GM19351 (cell line): ENCODE measurements around the gene WDR90.

Source experiments
- ATAC-seq: cut with Tn5 transposase; IDR thresholded peaks from one replicate; pipeline ENCODE4 v1.9.1; 2021; ENCODE audit warnings: mild to moderate bottlenecking, moderate library complexity; ENCODE audit not compliant: unreplicated experiment

WDR90 gene

DNA sequence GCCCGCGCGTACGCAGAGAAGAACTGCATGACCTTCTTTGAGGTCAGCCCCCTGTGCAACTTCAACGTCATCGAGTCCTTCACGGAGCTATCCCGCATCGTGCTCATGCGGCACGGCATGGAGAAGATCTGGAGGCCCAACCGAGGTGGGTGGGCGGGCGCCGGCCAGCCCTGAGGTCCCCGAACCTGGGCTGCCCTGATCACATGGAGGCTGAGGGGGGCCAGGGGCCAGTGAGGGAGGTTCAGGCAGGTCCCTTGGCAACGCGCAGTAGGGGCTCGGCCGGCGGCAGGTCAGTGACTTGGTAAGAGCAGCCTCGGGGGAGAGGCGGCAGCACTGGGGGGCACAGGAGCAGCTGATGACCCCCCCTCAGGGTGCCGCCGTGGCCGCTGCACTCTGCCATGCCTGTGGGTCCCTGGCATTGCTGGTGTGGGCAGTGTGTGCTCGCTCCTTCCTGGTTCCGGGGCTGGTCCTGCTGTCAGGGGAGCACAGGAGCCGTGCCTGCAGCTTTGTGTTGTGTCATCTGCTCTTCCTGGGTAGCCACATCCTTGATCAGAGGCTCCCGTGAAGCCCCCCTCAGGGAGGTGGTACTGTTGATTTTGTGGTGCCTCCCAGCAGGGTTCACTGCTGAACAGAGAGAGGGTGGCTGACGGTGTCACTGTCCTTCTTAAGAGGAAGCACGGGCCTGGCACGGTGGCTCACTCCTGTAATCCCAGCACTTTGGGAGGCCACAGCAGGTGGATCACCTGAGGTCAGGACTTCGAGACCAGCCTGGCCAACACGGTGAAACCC lies 23.0 kb upstream of the WDR90 start:
- ATAC-seq = no peak

- no peak for ATAC-seq
Observed at GRCh38 chr16:626787-627453, 22.2 kb upstream of the WDR90 start.

DNA sequence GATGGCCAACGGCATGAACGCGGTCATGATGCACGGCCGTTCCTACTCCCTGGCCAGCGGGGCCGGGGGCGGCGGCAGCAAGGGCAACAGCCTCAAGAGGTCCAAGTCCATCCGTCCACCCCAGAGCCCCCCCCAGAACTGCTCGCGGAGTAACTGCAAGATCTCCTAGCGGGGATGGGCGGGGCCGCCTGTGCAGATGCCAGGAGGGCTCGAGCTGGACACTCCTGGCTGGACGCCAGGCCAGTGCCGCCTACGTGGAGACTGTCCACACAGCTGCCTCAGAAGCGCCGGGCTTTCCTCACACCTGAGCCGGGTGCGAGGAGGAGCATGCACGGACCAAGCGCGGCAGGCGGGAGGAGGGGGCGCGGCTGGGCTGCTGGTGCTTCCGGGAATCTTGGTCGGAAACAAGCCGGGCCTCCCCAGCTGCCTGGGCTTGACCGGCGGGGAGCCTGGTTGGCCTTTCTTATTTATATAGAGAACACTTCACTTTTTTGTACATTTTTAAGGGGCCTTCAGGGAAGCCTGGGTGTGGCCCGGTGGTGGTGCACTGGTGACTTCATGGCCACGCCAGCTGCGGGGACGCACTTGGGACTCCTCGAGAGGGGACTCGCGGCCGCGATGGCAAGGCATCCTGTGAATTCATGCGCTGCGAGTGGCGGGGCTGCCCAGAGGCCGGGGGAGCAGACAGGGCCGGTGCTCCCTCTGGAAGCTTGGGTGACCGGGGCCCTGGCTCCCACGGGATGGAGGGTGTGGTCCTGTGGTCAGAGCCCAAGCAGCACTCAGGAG lies 21.5 kb upstream of the WDR90 start:
- ATAC-seq = no peak

DNA sequence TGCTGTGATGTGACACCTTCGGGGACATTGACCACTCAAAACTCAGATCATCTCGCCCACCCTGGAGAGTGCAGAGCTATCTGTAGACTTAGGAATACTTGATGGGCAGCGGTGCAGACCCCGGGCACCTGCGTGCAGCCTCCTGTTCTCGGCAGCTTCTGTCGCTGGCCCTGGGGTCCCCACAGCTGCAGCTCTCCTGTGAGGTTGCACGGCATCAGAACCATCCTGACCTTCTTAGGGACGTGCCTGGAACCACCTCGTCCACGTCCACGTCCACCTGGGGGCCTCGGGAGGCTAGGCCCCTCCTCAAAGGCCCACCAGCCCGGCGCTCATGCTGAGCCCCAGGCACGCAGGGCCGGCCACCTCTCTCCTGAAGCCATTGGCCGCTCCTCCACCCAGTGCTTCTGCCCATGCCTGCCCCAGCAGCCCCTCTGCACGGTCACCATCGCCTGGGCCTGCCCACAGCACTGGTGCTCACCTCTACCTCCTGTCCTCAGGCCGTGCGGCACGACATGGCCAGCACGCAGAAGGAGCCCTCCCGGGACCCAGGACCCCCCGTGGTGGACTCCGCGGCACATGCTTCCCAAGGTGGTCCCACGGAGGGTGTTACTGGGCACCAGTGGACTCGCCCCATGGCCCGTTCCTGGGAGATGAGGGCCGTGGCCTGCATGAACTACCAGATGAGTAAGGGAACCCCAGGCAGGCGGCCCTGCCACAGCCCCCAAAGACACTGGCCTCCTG lies 20.7 kb upstream of the WDR90 start:
- ATAC-seq = no peak

DNA sequence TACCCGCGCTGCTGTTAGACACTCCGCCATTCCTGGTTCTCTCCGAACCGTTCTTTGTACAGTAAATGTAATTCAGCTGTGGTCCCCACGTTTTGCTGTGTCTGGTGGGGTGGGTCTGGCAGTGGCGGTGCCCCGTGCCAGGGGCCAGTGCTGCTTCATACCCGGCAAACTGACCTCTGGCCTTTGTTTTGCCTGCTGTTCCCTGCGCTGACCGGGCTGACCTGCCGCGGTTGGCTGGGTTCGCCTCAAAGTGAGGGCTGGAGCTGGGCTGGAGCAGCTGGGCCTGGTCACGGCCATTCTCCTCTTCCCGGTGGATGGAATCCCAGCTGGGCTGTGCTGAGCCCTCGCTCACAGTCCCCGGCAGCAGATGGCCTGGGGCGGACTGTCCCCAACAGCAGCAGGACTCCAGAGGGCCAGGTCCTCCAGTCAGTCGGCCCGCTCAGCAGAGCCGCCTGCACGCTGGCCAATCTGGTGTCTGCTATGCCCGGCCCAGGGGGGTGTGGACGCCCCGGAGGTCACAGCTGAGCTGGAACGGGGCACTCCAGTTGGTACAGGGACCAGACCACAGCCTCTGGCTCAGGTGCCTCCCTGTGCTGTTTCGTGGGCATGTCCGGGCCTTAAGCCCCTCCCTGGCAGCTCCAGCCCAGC lies 19.9 kb upstream of the WDR90 start:
- no peak for ATAC-seq

GRCh38 chr16:629833-630248 lies 19.3 kb upstream of the WDR90 start:
- ATAC-seq = no peak

DNA sequence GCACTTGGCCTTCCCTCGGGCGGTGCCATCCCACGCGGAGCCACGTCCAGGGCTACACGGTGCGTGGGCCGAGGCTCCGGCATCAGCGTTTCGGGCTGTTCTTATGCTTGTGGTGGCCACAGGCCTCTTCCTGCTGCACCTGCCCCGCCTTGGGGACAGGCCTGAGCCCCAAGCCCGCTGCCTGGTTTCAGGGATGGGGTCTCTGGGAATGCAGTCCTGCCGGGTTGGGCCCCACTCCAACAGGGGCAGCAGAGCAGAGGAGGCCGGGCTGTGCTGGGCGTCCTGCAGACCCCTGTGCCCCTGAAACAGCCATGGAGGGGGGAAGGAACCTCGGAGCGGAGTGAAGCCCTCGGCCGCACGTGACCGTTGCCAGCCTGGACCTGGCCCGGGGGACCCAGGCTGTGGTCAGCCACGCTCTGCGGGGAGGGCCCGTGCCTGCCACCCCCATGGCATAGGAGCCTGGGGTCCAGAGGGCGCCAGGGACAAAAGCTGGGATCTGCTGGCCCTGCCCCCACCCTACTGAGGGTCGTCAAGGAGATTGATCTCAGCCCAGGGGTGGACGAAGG lies 18.8 kb upstream of the WDR90 start:
- ATAC-seq = no peak

DNA sequence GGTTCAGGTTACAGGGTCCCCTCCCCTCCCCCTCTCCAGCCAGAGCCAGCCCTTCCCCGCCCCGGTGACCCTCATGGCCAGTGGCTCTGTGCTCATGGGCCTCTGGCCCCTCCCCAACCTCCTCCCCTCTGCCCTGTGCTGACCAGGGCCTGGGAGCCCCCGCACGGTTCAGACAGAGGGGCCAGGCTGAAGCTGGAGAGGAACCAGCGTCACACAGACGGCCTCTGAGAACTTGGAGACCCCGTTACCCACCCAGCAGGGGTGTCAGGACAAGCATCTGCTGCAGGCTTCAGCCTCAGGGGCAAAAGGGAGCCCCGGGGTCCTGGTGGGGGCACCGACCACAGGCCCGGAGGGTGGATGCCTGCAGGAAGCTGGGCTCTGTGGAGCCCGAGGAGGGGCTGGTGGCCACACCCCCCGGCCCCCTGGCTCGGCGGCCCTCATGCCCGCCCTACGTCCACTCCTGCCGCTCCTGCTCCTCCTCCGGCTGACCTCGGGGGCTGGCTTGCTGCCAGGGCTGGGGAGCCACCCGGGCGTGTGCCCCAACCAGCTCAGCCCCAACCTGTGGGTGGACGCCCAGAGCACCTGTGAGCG lies 18.3 kb upstream of the WDR90 start, which contains the start of gene WFIKKN1:
Gene WFIKKN1 (plus strand): TSS at position 171 of the 591 bp plus-strand sequence. CDS start 269 bp downstream, at position 440.
- no peak for ATAC-seq

GRCh38 chr16:631808-632358 lies 17.3 kb upstream of the WDR90 start:
- no peak for ATAC-seq

GRCh38 chr16:632486-633335 lies 16.5 kb upstream of the WDR90 start:
- ATAC-seq = no peak

DNA sequence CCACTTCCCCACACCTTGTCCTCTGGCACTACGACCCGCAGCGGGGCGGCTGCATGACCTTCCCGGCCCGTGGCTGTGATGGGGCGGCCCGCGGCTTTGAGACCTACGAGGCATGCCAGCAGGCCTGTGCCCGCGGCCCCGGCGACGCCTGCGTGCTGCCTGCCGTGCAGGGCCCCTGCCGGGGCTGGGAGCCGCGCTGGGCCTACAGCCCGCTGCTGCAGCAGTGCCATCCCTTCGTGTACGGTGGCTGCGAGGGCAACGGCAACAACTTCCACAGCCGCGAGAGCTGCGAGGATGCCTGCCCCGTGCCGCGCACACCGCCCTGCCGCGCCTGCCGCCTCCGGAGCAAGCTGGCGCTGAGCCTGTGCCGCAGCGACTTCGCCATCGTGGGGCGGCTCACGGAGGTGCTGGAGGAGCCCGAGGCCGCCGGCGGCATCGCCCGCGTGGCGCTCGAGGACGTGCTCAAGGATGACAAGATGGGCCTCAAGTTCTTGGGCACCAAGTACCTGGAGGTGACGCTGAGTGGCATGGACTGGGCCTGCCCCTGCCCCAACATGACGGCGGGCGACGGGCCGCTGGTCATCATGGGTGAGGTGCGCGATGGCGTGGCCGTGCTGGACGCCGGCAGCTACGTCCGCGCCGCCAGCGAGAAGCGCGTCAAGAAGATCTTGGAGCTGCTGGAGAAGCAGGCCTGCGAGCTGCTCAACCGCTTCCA lies 15.7 kb upstream of the WDR90 start:
- no peak for ATAC-seq

DNA sequence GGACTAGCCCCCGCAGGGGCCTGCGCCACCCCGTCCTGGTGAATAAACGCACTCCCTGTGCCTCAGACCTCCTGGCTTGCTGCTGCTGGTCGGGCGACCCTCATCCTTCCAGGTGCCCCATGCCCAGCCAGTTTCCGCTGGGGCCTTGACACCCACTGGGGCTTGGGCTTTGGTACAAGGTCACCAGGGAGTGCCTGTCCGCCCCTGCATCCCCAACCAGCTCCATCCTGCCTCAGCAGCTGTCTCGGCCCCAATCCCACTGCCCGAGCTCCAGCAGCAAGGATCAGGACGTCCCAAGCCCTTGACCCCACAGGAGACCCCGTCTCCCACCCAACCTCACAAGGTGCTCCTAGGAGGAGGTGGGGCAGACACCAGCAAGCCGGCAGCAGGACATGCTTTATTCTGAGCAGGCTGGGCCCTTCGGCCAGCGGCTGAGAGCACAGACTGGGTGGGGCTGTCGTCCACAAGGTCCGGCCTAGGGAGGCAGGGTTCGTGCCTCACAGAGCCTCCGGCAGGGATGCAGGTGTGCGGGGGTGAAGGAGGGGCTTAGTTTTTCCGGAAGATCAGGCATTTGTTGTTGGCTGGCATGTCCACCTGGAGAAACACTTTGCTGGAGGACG lies 15.0 kb upstream of the WDR90 start:
- no peak for ATAC-seq

DNA sequence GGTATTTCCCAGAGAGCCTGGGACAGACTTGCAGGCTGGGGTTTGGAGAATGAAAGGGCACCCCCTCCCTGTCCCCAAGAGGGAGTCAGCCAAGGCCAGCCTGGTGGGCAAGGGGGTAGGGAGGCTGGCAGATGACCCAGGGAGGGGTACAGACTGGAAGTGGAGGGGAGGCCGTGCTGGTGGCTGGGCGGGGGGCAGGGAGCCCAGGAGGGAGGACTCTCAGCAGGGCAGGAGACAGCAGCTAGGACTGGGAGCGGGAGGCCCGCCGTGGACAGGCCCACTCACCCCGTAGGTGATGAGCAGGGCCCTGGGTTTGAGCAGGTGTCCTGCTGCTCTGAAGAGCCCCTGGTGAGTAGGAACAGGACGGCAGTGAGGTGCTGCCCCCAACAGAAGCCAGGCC lies 14.2 kb upstream of the WDR90 start:
- ATAC-seq = no peak

DNA sequence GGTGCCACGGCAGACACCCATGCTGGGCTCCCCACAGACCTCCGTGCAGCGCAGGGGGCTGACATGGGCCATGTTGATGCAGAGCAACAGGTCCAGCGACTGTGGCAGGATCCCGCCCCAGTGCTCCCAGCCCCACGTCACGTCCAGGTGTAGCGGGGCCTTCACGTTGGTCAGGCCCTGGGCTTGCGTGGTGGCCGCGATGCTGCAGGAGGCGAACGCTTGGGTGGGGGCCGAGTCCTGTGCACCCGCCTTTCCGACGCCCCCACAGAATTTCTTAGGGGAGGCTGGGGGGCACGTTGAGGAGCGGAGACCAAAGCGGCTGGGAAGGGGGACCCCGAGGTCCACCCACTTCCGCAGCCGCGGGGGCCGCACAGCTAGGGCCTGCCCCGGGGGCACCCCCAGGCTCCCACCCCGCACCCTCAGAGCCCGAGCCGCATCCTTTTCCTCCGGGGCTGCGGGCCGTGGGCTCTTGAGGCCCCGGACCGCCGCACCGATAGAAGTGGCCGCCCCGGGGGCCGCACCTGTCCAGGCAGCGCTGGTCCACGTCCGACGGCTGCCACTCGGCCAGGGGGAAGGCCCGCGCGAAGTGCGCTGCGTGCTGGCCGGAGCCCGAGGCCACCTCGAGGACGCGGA lies 13.5 kb upstream of the WDR90 start:
- ATAC-seq = no peak

GRCh38 chr16:636206-637080 lies 12.7 kb upstream of the WDR90 start, which contains the start of gene METTL26:
METTL26 (minus strand) TSS chr16:636305; CDS start chr16:636290, 15 bp downstream.
- peak; percentile 80 for ATAC-seq
